HG03097 (cell line): ENCODE measurements around the gene ABHD14A.
"Not testable (repeated sequence)": the region's sequence is repeated elsewhere in the genome, so short reads cannot be mapped to it uniquely, and the experiment has no call there.

Experiments used
- ATAC-seq: cut with Tn5 transposase; IDR thresholded peaks from one replicate; pipeline ENCODE4 v1.9.1; 2021; ENCODE audit not compliant: unreplicated experiment, low FRiP score

ABHD14A gene

DNA sequence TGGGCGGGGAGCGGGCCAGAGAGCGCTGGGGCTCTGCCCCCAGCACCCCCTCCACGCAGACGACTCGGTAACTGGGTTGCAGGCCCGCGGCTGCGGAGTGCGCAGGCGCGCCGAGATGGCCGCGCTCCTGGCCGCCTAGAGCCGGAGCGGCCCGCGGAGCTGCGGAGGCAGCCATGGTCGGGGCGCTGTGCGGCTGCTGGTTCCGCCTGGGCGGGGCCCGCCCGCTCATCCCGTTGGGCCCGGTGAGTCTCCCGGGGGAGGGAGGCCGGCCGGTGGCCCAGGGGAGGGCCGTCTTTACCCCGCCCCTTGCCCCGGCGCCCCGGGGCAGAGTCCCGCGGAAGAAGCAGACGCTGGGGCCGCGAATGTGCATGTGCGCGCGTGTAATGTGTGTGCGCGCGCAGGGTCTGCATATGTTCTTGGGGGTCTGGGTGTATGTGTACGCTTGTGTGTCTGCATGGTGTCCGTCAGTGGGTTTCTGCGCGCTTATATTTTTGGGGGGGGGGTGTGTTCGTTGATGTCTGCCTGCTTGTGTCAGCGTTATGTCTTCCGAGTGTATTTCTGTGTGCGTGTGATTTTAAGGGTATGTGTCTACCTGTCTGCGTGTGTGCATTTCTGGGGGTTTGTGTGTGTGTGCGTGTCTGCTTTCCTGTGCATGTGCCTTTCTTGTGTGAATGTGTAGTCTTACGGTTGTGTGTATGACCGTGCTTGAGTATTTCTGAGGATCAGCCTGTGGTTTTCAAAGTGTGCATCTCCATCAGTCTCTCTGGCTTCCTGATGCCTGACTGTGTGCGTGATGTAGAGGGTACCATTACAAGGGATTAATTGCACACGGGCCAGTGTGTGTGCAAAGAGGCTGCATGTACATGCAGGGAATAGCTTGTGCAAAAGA is at the start of gene ABHD14A:
Gene ABHD14A, plus strand, starts transcription at position 102 of the 889 bp plus-strand sequence. Its CDS starts 72 bp downstream, at position 174.
- peak; percentile 31 for ATAC-seq

DNA sequence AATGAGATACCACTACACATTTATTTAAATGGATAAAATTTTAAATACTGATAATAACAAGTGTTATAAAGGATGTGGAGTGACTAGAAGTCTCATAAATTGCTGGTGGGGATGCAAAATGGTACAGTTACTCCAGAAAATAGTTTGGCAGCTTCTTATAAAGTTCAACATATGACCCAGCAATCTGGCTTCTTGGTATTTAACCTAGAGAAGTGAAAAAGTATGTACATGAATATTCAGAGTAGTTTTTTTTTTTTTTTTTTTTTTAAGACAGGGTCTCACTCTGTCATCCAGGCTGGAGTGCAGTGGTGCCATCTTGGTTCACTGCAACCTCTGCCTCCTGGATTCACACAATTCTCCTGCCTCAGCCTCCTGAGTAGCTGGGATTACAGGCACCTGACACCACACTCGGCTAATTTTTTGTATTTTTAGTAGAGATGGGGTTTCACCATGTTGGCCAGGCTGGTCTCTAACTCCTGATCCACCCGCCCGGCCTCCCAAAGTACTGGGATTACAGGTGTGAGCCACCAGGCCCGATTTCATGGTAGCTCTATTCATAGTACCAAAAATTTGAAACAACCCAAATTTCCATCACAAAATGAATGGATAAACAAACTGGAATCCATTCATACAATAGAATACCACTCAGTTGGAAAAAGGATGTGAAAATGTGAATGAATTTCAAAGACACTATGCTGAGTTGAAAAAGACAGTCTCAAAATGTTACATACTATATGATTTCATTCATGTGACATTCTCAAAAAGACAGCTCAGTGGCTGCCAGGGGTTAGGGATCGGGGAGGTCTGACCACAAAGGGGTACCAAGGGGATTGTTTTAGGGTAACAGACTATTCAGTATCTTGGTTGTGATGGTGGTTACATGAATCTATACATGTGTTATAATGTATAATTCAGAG is 47.5 kb upstream of the ABHD14A start:
- ATAC-seq, result no peak

DNA sequence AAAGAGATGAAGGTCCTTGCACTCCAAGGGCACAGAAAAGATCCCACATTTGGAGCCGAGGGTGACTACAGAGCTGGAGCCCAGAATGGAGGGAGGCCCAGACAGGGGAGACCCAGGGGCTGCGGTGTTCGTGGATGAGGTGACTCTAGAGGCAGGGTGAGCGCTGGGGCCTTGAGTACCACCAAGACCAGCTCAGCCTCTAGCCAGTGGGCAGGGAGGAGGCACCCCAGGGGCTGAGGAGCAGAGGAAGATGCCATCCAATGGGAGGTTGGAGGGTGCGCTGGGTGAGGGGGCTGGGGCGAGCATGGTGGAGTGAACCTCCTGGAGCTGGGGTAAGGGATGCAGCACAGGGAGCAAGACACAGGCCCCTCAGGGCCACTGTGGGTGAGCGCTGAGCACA is 46.4 kb upstream of the ABHD14A start:
- ATAC-seq, result no peak

DNA sequence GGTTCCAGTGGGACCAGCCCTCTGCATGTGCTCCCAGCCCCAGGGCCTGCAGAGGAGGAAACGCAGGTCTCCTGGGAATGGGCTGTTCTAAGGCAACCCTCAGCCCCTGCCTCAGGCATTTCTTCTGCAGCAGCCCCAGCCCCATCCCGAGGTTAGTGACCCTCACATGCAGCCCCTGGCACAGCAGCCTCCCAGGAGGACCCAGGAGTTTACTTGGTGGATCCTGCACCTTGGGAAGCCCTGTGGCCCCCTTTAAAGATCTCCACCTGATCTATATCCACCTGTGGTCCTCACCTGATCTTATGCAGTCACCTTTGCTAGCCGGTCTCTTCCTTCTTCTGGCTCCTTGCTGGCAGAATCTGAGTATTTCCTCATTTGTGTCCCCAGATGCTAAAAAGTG is 45.9 kb upstream of the ABHD14A start:
- not testable (repeated sequence) for ATAC-seq

DNA sequence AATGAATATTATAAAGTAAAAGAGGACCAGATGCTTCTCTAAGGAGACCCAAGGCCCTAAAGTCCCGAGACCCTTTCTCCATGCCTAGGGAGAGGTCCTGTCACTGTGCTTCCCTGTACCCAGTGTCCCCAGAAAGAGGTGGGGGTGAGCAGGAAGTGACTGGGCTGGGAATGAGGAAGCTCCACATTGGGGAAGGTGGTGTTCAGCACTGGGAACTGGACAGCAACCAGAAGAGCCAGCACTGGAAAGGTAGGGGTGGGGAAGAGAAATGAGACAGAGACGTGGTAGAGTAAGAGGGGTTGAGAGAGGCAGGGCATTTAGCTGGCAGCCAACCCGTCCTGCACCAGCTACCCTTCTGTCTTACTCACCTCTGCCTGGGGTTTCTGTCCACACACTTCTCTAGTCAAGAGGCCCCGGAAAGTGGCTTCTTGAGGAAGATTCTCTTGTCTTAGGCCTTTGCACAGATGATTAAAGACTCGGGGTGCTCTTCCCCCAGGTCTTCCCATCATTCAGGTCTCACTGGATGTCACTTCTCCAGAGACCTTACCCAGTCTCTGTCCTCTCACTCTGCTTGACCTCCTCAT is 45.4 kb upstream of the ABHD14A start:
- ATAC-seq, result no peak

DNA sequence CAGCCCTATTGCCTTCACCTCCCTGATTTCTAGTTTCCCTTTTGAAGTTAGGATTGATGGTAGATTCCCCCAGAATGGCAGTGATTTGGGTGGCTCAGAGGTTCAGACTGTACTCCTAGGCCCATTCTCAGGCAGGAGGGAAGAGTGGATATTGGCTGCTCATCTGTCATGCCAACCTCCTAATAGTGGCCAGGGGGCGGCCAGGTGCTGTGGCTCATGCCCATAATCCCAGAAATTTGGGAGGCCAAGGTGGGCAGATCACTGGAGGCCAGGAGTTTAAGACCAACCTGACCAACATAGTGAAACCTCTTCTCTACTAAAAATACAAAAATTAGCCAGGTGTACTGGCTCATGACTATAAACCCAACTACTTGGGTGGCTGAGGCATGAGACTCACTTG is 44.4 kb upstream of the ABHD14A start:
- ATAC-seq, result no peak

DNA sequence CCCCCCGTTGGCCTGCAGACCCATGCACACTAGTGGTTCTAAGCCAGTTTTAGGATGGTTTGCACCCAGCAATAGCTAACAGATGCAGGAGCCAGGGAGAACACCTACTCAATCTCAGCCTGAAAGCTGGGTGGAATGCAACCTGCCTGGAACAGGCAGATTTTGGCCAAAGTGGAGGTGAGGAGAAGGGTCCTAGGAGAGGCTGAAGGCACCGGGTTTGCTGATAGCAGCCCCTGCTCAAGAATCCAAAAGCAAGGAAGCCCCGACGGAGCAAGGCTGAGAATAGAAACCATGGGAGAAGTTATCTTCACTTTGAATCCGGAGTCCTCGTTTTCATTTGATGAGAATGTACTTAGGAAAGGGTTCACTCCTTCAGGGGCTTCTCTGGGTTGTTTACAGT is 43.1 kb upstream of the ABHD14A start:
- ATAC-seq, result no peak

DNA sequence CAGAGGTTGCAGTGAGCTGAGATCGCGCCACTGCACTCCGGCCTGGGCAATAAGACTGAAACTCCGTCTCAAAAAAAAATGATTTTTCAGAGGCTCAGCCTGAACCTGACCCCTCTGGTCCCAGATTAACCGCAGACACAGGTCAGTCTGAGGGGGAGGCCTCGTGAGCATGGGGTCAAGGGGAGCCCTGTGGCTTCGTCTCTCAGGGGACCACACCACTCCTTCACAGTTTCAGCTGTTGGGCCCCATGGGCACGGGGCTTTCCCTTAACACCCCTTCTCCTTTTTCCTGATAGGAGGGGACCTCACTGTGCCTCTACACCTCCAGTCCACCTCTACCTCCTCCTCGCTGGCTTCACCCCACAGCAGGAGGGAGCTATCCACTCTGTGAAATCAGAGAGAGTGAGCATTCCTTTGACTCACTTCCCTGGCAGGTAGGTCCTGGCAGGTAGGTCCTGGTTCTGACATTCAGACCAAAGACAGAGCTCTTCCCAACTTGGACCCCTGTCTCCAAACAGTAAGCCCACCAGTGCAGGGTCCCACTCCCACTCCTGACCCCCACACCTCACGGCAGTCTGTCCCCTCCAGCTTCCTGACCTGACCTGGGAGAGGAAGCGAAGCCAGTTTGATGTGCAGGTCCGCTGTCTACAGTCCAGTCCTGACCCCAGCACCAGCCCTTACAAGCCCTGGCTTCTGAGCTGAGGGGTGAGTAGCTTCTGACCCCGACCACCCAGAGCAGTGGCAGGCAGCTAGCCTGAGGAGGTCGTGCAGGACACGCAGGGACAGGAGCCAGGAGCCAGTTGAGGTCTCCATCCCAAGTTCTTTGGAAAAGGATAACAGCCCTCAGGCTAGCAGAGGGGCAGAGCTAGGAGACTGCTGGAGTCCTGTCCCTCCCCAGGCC is 42.1 kb upstream of the ABHD14A start:
- ATAC-seq, result no peak

DNA sequence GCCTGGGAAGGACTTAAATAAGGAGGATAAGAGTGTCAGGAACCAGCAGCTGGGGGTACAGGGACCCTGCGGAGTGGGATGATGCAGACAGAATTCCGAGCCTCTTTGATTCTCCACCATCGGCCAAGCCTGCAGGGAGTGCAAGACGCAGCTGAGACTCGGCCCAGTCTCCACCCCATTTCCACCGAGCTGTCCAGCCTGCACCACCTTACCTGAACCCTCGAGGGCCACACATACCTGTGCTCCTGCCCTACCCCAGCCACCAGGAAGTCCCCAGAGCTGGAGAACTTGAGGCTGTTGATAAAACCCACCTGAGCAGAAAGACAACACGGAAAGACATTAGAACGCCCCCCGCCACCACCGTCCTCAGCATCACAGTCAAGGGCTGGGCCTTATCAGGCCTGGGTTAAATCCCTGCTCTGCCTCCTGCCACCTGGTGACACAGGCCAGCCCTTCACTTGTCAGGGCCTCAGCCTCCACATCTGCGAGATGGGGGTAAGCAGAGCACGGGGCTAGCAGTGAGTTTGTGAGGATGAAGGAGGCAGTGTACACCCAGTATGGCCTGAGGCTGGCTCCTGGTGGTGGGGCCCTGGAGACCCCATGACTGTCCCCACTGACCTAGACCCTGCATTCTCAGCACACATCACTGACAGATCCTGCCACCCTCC is 41.3 kb upstream of the ABHD14A start:
- no peak for ATAC-seq

DNA sequence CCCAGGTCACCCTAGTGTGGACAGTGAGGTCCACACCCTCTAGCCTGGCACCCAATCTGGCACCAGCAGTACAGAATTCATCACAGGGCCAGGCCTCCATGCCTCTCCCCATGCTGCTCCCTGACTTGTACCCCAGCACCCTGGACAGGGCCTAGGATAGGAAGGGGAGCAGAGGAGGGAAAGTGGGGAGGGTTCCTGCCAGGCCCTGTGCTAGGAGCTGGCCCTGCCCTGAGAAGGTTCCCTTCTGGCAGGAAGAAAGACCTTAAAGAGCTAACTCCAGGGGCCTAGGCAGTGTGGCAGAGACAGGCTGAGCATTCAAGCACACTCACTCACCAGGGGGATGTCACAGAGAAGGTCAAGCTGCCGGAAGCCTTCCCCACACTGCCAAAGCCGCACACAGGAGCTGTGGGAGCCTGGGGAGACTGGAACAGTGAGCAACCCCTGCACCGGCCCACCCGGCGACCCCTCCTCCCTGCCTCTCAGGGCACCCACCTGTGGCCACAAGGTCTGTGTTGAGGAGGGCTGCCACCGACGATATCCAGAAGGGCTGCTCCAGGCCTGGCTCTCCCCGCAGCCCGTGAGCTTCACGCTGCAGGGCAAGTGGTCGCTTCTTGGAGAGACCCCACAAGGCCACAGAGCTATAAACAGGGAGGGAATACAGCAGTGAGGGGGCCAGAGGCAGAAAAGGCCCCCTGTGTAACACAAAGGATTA is 40.6 kb upstream of the ABHD14A start:
- no peak for ATAC-seq

DNA sequence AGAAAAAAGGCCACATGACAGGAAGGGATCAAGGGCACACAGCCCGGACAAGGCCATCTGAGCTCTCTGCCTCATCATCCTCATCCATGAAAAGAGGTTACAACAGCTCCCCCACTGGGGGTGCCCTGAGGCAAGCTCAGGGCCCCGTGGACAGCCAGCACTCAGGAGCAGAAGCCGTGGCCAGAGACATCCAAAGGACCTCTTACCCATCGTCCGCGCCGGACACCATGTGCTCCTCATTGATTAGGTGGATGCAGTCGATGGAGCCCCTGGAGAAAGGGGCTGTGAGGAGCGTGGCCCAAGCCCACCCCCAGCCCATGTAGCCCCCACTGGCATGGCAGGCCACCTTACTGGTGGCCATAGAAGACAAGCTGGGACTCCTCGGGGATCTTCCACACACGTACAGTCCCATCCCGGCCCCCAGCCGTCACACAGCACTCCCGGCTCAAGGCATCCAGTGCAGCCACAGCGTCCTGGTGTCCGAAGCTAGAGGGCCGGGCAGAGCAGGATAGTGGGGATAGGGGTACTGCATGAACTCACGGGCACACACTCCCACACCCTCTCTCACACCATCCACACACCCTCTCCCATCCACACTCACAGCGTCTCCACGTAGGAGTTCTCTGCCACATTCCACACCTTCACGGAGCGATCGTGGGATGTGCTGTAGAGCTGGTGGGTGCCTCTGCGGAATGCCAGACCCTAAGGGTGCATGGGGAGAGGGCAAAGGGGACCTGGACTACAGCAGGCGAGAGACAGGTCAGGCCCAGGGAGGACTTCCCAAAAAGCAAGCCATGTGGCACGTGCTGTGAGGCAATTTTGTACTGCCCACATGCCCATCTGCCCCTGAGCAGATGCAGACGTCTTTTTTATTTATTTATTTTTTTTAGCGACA is 39.6 kb upstream of the ABHD14A start:
- no peak for ATAC-seq

DNA sequence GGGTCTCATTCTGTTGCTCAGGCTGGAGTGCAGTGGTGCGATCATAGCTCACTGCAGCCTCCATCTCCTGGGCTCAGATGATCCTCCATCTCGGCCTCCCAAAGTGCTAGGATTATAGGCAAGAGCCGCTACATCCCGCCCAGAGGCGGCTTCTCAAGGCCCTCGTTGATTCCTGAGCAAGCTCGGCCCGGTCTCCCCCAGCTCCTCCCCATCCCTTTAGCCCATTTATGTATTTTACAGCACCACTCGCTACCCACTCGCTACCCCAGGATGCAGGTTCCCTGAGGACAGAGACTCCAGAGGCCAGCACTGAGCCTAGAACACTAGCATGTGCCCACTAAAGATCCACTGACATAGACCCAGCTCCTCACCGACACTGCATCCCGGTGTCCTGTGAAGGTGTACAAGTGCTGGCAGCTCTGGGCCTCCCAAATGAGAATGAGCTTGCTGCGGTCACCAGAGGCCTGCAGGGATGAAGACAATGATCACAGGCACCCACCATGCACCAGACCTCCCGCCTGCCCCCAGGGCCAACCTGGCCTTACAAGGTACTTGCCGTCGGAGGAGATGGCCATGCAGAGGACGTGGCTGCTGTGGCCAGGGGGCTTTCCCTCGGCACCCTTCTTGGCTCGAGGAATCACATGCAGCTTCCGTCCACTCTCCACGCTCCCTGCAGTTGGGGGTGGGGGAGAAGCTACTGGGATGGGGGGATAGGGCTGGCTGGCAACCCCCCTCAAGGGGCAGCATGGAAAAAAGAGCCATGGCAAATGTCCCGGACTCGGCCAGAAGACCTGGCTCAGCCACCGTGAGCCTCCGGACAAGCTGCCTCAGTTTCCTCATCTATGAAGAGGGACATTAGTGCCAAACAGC is 38.7 kb upstream of the ABHD14A start:
- no peak for ATAC-seq

DNA sequence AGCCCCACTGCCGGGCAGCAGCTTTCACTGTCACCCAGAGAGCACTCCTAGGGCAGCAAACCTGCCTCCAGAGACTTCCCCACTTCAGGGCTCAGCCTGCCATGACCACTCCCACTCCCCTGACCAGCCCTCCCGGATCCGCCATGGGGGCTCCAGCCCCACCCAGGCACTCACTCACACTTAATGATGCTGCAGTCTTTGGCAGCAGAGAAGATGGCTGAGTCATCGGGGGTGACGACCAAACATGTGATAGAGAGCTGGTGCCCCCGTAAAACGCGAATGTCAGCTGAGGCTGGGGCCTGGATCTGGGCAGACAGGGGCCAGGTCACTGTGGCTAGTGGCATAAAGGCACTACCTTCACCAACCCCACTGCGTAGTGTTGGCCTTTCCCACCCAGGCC is 37.9 kb upstream of the ABHD14A start:
- ATAC-seq, result no peak

DNA sequence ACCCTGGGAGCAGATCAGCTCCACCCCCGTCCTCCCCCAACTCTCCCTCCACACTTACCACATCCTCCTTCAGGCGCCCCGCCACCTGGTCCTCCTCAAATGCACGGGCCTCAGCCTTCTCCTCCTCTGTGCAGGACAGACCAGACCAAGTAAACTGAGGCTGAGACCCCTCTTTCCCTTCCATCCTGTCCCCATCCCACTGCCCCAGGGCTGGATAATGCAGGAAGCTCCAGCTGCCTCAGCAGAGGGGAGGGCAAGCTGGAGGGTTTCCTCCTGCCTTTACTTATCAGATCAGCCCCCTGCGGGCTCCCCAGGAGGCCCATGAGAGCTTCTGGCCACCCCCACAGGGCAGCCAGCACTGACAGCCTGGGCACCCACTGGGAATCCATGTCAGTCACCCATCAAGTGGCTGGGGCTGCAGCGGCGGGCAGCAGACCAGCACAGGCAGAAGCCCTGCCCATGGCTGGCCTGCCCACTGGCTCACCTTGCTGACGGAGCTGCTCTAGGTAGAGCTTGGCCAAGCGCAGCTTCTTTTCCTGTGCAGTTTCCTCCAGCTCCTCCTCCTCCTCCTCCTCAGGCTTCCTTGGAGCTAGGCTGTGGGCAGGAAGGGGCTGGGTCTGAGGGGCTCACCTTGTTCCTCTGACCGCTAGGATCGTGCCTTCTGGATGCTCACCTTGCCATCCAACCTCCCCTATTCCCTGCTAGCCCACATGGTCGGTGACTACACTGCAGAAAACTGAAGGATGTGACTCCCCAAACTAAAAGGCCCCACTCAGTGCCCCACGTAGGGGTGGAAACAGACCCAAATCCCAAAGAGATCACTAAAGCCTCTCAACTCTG is 37.0 kb upstream of the ABHD14A start:
- ATAC-seq, result no peak

DNA sequence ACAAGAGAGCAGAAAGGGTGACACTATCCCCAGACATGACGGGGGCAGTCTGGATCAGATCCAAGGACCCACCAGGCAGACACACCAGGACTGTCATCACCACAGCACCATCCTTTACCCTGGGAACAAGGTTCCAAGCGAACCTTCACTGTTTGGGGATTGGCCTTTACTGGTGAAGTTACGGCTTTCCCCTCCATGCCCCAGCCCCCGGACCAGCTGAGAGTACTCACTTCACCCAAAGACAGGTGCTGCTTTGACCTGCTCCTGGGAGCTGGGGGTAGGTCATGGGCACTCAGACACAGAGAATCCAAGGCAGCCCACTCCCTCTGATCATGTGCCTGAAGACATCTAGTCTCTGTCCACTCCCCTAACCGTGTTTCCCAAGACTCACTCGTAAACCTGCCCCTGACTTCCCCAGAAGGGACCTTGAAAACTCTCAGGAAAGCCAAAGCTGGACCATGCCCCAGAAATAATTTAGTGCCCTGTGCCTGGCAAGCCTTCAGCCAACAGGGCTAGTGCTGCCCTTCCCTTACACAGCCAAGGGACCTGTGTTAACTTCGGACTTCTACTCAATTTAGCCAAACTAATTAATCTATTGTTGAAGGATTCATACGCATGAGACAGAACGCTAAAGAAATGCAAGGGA is 36.0 kb upstream of the ABHD14A start:
- no peak for ATAC-seq
